ENCODE results near the gene APOO. TPM values are rescaled to one million over a fixed set of nuclear protein-coding genes. Genes with fewer than 3 reads are reported as not detected.

The APOO gene
- total and polyA plus RNA-seq, 2 of the 4 experiments (the other 2 are of a cell fraction): 9.0 to 14.2 TPM

- no peak overlapping the region for H2AFZ ChIP-seq (replicated peaks; ENCODE audit: low read length, poor library complexity)
- DNase-seq (no peak), ATAC-seq (ENCODE audit: low read depth) (no peak)
- no peak overlapping the region for H4K91ac ChIP-seq (ENCODE audit: insufficient read depth, low read depth, low read length)
- ChIA-PET CTCF (no interaction called here), POLR2A (ENCODE audit: unreplicated experiment) (no interaction called here)
- no peaks in the 10 kb centered on the region for H3K36me3 ChIP-seq (ENCODE audit: control insufficient read depth, insufficient read depth, low read length)
- no peak for TF ChIP-seq NFE2L2 (IDR thresholded peaks at IDR 0.05; ENCODE audit: low read depth, low read length)
- no peak for TF ChIP-seq SMC3 (IDR thresholded peaks at IDR 0.05; ENCODE audit: low read depth, low read length)
- TF ChIP-seq RAD21 (IDR thresholded peaks at IDR 0.05; ENCODE audit: low read length): no peak
- TF ChIP-seq ELK1 (IDR thresholded peaks at IDR 0.05; ENCODE audit: borderline replicate concordance, low read depth, low read length): no peak
- no peak for TF ChIP-seq CEBPB (IDR thresholded peaks at IDR 0.05; ENCODE audit: low read depth, low read length)
- no peak for TF ChIP-seq BHLHE40 (IDR thresholded peaks at IDR 0.05; ENCODE audit: low read depth, low read length)
- TF ChIP-seq POLR2A (IDR thresholded peaks at IDR 0.05; ENCODE audit: low read depth, low read length): no peak
- TF ChIP-seq MAFK (IDR thresholded peaks at IDR 0.05; ENCODE audit: low read depth, low read length): no peak
- no peak for TF ChIP-seq RCOR1 (IDR thresholded peaks at IDR 0.05; ENCODE audit: insufficient replicate concordance, low read length)
- TF ChIP-seq RFX5 (IDR thresholded peaks at IDR 0.05; ENCODE audit: low read depth, low read length): no peak
- TF ChIP-seq FOS (IDR thresholded peaks at IDR 0.05; ENCODE audit: low read depth, low read length): no peak
- TF ChIP-seq MXI1 (IDR thresholded peaks at IDR 0.05; ENCODE audit: borderline replicate concordance, low read depth, low read length): no peak
- TF ChIP-seq MAZ (IDR thresholded peaks at IDR 0.05; ENCODE audit: borderline replicate concordance, low read depth, low read length): no peak
- TF ChIP-seq USF2 (IDR thresholded peaks at IDR 0.05; ENCODE audit: low read depth, low read length): no peak
- TF ChIP-seq CHD1 (IDR thresholded peaks at IDR 0.05; ENCODE audit: low read depth, low read length): no peak
- TF ChIP-seq CTCF (conservative IDR thresholded peaks at IDR 0.05; ENCODE audit: low read depth, low read length): no peak
- no peak overlapping the region for H3K23ac ChIP-seq (ENCODE audit: low read depth, low read length)
- H3K4me2 ChIP-seq (ENCODE audit: low read depth, low read length): no peak overlapping the region
- H2BK5ac ChIP-seq (ENCODE audit: low read depth, low read length, poor library complexity, severe bottlenecking): no peak overlapping the region
- no peak overlapping the region for H2BK20ac ChIP-seq (ENCODE audit: low read depth, low read length)
- dilution Hi-C loops (cut with HindIII; ENCODE audit: low sequenced_read_pairs, unreplicated experiment): no loop called here
- H3K9me1 ChIP-seq (ENCODE audit: insufficient read depth, low read length): no peaks in the 10 kb centered on the region
- H3K9ac ChIP-seq (ENCODE audit: low read depth, low read length): no peak overlapping the region
- no peak overlapping the region for H3K27ac ChIP-seq (ENCODE audit: insufficient read depth, low read length)
- H3K4ac ChIP-seq (ENCODE audit: low read depth, low read length): no peak overlapping the region
- BruUV-seq (replicated peaks): no TSS peak
- no peak overlapping the region for H2AK9ac ChIP-seq (replicated peaks; ENCODE audit: low read depth, low read length, poor library complexity)
- no CpG with 5 or more reads among the region's 4 CpGs for WGBS, 2 experiments (ENCODE audit: extremely low coverage in 2 of 2, insufficient read length in 1 of 2)
- no peak overlapping the region for H3K56ac ChIP-seq (ENCODE audit: extremely low read depth, insufficient read depth, low read length)
- intact Hi-C loops (cut with micrococcal nuclease): no loop called here
- H4K5ac ChIP-seq (ENCODE audit: low read depth, low read length): no peak overlapping the region
- H3K18ac ChIP-seq (ENCODE audit: low read depth, low read length): no peak overlapping the region
- no peak overlapping the region for H3K4me3 ChIP-seq (ENCODE audit: insufficient read depth, low read depth, low read length)
- no peaks in the 10 kb centered on the region for H4K20me1 ChIP-seq (ENCODE audit: insufficient read depth, low read length)
- H2BK15ac ChIP-seq (ENCODE audit: low read depth, low read length): no peak overlapping the region
- in situ Hi-C loops (cut with MboI; ENCODE audit: low sequenced_read_pairs): no loop called here
- H3K9me3 ChIP-seq (ENCODE audit: control insufficient read depth, insufficient read depth, low read length): peaks cover 2% of the 10 kb centered on the region
- H3K27me3 ChIP-seq (ENCODE audit: control insufficient read depth, insufficient read depth, low read length): no peaks in the 10 kb centered on the region; the same call in 1 of the 2 replicates
- no peaks in the 10 kb centered on the region for H3K4me1 ChIP-seq (ENCODE audit: control insufficient read depth, insufficient read depth, low read length)
- no peak overlapping the region for H4K8ac ChIP-seq (ENCODE audit: low read depth in 2 of 2, low read length in 2 of 2)
- H2BK120ac ChIP-seq (ENCODE audit: low read depth, low read length): no peak overlapping the region
- no peaks in the 10 kb centered on the region for H3K79me1 ChIP-seq (ENCODE audit: low read depth in 1 of 2, low read length in 2 of 2)
- no peak overlapping the region for H2AK5ac ChIP-seq (ENCODE audit: low read depth, low read length)
- H3K14ac ChIP-seq (replicated peaks; ENCODE audit: low read depth, low read length): no peak overlapping the region
These were observed 91.6 kb downstream of the APOO start for GRCh38 chrX:23816179-23816578.
